PFSK-1 (cell line): ENCODE measurements around the gene BNC2.

Experiments
- POLR2AphosphoS5 ChIP-seq: IDR thresholded peaks from 2 replicates; pipeline ENCODE4 v1.6.1; 2012; ENCODE audit warnings: low read depth, mild to moderate bottlenecking, control low read depth, low read length, moderate library complexity
- SIN3A ChIP-seq: IDR thresholded peaks from 2 replicates; pipeline ENCODE4 v1.6.1; 2012; ENCODE audit warnings: mild to moderate bottlenecking, low read length, moderate library complexity, borderline replicate concordance; ENCODE audit not compliant: insufficient read depth
- TAF1 ChIP-seq: IDR thresholded peaks from 2 replicates; pipeline ENCODE4 v1.6.1; 2012; ENCODE audit warnings: low read length, control low read depth, borderline replicate concordance; ENCODE audit not compliant: insufficient read depth
- TF ChIP-seq, protein P1 (sequence below), 2 experiments: IDR thresholded peaks; 2 replicates each; pipeline versions ENCODE4 v1.6.1 to v1.8.0; 2011 to 2012; ENCODE audit warnings: low read depth in 2 of 2, low read length in 2 of 2, control low read depth in 1 of 2, inconsistent platforms in 1 of 2, mild to moderate bottlenecking in 1 of 2, moderate library complexity in 1 of 2; ENCODE audit not compliant: insufficient read depth in 1 of 2

DNA sequence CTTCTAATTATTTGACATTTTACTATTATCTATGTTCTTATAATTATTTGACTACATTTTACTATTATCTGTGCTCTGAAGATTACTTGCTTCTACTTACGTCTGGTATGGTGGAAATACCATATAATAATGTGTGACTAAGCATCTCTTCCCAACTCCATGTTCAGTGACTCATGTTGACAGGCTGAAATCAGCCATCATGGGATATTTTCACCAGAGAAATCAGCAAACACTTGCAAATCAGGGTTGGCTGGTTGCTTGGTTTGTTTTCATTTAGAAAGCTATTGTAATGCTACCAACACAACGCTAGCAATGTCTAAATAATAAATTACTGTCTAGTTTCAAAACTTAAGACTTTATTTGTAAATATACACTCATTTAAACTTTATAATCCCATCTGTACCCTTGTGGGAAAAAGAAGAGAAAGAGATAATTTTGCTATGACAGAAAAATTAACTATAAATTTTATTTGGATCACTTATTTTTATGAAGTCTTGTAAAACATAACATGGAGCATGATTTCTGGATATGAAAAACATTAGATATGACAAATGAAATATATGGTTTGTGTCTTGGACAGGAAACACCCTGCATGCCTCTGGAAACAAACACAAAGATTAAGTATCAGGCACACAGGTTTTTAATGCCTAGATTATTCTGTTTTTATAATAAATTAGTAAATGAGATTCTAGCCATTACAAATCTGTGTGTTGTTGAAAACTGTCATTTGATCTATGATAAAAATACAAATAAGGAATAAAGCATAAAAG, 337.6 kb downstream of the BNC2 start:
- TF ChIP-seq, protein P1, sequence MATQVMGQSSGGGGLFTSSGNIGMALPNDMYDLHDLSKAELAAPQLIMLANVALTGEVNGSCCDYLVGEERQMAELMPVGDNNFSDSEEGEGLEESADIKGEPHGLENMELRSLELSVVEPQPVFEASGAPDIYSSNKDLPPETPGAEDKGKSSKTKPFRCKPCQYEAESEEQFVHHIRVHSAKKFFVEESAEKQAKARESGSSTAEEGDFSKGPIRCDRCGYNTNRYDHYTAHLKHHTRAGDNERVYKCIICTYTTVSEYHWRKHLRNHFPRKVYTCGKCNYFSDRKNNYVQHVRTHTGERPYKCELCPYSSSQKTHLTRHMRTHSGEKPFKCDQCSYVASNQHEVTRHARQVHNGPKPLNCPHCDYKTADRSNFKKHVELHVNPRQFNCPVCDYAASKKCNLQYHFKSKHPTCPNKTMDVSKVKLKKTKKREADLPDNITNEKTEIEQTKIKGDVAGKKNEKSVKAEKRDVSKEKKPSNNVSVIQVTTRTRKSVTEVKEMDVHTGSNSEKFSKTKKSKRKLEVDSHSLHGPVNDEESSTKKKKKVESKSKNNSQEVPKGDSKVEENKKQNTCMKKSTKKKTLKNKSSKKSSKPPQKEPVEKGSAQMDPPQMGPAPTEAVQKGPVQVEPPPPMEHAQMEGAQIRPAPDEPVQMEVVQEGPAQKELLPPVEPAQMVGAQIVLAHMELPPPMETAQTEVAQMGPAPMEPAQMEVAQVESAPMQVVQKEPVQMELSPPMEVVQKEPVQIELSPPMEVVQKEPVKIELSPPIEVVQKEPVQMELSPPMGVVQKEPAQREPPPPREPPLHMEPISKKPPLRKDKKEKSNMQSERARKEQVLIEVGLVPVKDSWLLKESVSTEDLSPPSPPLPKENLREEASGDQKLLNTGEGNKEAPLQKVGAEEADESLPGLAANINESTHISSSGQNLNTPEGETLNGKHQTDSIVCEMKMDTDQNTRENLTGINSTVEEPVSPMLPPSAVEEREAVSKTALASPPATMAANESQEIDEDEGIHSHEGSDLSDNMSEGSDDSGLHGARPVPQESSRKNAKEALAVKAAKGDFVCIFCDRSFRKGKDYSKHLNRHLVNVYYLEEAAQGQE (IDR thresholded peaks at IDR 0.05; ENCODE audit: insufficient read depth in 1 of 2, low read depth in 2 of 2, low read length in 2 of 2) = no peak
- TF ChIP-seq POLR2AphosphoS5 (no peak), TAF1 (no peak), SIN3A (no peak)
